Activated naive CD8-positive, alpha-beta T cell treated with anti-CD3 and anti-CD28 coated beads, Interleukin-2, amount 50 U/mL, for 24 hours (primary cell): ENCODE results near the gene CERK.

ENCODE experiments used
- ATAC-seq: fragments of 150-1000 bp; cut with Tn5 transposase; one replicate; pipeline ENCODE4 v1.10.0; 2021
- DNase-seq: peaks from one replicate; pipeline ENCODE4 v3.0.0; 2021
- H3K27ac Mint-ChIP-seq: one replicate; pipeline ENCODE4 v1.8.0; 2021; ENCODE audit warnings: mild to moderate bottlenecking, mixed read lengths
- H3K27me3 Mint-ChIP-seq: one replicate; pipeline ENCODE4 v1.8.0; 2021; ENCODE audit warnings: mixed read lengths
- H3K36me3 Mint-ChIP-seq: one replicate; pipeline ENCODE4 v1.8.0; 2021; ENCODE audit warnings: low read depth, mixed read lengths
- H3K4me1 Mint-ChIP-seq: one replicate; pipeline ENCODE4 v1.8.0; 2021; ENCODE audit warnings: mixed read lengths
- H3K4me3 Mint-ChIP-seq: one replicate; pipeline ENCODE4 v1.8.0; 2021; ENCODE audit warnings: mild to moderate bottlenecking, moderate library complexity, mixed read lengths
- H3K9me3 Mint-ChIP-seq: one replicate; pipeline ENCODE4 v1.8.0; 2021; ENCODE audit warnings: mixed read lengths

CERK gene

DNA sequence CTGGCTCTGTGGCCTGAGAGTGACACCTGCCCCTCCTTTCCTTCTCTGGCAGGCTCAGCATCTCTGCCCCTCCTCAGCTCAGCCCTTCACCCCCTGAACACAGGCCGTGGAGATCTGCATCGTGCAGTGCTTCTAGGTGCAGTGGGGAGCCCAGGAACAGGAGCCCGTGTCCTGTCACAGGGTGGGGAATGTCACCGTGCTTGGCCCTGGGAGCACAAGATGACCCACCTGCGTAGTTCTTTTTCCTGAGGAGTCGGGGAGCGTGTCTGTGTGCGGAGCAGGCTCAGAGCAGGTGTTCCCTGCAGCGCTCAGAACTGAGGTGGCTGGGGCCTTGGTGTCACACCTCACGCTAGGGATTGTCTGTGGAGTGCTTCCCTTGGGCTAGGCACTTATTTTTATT, 35.0 kb upstream of the CERK start:
- peak overlapping the region; percentile 24 for H3K4me3 Mint-ChIP-seq
- ATAC-seq (no peak), DNase-seq (no peak)
- peaks cover 87% of the 10 kb centered on the region for H3K4me1 Mint-ChIP-seq
- peaks cover 15% of the 10 kb centered on the region for H3K36me3 Mint-ChIP-seq
- no peaks in the 10 kb centered on the region for H3K9me3 Mint-ChIP-seq
- H3K27me3 Mint-ChIP-seq = no peaks in the 10 kb centered on the region
- peak overlapping the region; percentile 91 for H3K27ac Mint-ChIP-seq

DNA sequence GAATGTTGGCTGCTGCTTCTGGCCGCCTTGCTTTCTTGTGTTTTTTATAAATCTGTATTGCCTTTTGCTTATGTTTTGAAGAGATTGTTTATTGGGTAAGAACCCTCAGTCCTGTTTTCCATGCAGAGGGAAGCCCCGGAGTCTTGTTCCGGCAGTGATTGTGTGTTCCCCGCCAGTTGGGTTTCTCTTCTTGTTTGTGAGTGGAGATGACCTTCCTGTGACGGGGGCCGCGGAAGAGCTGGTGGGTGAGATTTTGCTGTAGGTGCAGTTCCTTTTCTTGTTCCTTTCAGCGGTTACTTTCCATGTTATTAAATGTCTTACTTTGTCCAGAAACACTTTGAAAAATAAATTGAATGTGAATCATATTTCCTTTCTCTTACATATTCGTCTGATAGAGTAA, 32.7 kb upstream of the CERK start:
- Mint-ChIP-seq H3K27me3 (no peaks in the 10 kb centered on the region), H3K9me3 (no peaks in the 10 kb centered on the region), H3K4me1 (peaks cover 83% of the 10 kb centered on the region), H3K27ac (peak overlapping the region; percentile 90), H3K36me3 (peaks cover 13% of the 10 kb centered on the region), H3K4me3 (peak overlapping the region; percentile 52)
- ATAC-seq = no peak
- DNase-seq = peak; percentile 33

DNA sequence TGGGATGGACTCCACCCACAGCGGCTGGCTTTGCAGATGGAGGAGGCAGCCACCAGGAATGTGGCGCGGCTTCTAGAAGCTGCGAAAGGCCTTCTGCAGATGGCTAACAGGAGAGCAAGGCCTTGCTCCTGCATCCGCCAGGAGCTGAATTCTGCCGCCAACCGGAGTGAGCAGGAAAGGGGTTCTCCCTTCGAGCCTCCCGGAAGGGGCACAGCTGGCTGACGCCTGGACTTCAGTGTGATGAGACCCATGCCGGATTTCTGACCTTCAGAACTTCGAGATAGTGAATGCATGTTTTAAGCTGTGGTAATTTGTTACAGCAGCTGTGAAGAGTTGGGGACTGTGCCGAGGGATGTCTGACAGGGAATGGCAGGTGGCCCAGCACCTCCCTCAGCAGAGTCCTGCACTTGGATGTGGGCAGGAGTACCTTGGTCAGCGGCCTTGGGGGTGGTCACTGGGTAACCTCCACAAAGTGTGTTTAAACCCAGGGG, 32.1 kb upstream of the CERK start:
- Mint-ChIP-seq H3K4me1 (peaks cover 80% of the 10 kb centered on the region), H3K4me3 (peak overlapping the region; percentile 52), H3K27me3 (no peaks in the 10 kb centered on the region), H3K9me3 (no peaks in the 10 kb centered on the region), H3K36me3 (peaks cover 14% of the 10 kb centered on the region), H3K27ac (peak overlapping the region; percentile 90)
- DNase-seq = no peak
- no peak for ATAC-seq

DNA sequence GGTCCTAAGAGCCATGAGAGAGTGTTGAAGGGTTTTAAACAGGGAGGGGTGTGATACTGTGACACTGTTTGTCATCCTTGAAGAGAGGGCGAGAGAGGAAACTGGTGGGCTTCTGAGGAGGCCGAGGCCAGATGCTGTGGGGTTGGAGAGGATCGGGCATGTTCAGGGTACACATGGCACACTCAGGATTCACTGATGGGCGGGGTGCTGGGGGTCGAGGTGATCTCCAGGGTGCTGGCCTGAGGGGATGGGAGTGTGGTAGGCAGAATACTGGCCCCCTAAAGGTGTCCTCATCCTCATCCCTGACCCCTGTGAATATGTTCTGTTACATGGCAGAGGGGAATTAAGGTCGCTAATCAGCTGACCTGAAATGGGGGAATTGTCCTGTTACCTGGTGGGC, 31.7 kb upstream of the CERK start:
- no peak for DNase-seq
- no peaks in the 10 kb centered on the region for H3K27me3 Mint-ChIP-seq
- ATAC-seq = no peak
- peaks cover 14% of the 10 kb centered on the region for H3K36me3 Mint-ChIP-seq
- H3K27ac Mint-ChIP-seq = peak overlapping the region; percentile 90
- no peaks in the 10 kb centered on the region for H3K9me3 Mint-ChIP-seq
- H3K4me1 Mint-ChIP-seq = peaks cover 80% of the 10 kb centered on the region
- H3K4me3 Mint-ChIP-seq = peak overlapping the region; percentile 32

DNA sequence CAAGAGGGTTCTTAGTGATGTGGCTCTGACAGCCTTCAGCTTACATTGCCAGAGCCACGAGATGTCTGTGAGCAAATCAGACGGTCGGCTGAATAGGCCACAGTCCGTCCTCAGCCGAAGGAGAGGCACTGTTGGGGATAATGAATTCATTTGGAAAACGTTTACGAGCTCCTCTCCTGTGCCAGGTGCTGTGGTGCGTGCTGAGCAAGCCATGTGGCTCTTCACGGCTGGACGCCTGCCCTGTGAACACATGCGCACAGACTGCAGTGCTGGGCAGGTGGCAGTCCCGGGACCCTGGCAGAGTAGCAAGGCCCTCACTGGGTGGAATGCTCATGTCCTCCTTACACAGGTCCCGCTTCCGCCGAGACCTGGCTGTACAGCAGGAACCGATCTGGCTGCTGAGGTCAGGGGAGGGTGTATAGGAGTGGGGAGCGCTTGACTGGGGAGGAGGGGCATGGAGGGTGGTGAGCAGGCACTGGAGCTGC, 31.2 kb upstream of the CERK start:
- Mint-ChIP-seq H3K4me3 (peak overlapping the region; percentile 32), H3K27ac (peak overlapping the region; percentile 90), H3K27me3 (no peaks in the 10 kb centered on the region), H3K36me3 (peaks cover 17% of the 10 kb centered on the region), H3K9me3 (no peaks in the 10 kb centered on the region), H3K4me1 (peaks cover 80% of the 10 kb centered on the region)
- DNase-seq (no peak), ATAC-seq (no peak)

DNA sequence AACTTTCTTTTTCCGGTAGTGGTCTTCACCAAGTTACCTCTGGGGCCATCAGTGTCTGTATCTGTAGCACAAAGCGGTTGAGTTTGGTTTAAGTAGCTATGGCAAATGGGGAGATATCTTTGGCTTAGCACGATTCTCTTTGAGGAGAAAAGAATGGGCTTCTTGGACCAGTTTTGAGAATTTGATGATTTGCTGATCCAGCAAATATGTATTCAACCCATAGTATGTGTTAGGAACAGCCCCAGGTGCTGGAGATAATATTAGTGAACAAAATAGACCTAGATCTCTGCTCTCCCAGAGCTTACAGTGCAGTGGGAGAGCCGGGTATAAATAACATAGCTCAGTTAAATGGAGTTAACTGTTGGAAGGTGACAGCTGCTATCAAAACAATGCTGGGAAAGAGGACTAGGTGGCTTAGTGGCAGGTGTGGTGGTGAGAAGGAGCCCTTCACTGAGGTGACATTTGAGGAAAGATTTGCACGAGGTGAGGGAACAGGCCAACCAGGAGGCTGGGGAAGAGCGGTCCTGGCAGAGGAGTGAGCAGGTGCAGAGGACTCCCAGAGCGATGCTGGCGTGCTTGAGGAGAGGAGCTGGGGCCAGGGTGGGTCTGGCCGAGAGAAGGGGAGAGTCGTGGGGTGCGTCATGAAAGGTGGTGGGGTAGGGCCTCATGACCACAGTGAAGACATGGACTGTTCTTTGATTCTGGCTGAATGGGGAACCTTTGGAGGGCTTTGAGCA, 29.4 kb upstream of the CERK start:
- ATAC-seq = no peak
- no peaks in the 10 kb centered on the region for H3K27me3 Mint-ChIP-seq
- H3K27ac Mint-ChIP-seq = peak overlapping the region; percentile 60
- H3K9me3 Mint-ChIP-seq = no peaks in the 10 kb centered on the region
- H3K4me1 Mint-ChIP-seq = peaks cover 74% of the 10 kb centered on the region
- H3K4me3 Mint-ChIP-seq = no peak overlapping the region
- no peak for DNase-seq
- peaks cover 24% of the 10 kb centered on the region for H3K36me3 Mint-ChIP-seq

DNA sequence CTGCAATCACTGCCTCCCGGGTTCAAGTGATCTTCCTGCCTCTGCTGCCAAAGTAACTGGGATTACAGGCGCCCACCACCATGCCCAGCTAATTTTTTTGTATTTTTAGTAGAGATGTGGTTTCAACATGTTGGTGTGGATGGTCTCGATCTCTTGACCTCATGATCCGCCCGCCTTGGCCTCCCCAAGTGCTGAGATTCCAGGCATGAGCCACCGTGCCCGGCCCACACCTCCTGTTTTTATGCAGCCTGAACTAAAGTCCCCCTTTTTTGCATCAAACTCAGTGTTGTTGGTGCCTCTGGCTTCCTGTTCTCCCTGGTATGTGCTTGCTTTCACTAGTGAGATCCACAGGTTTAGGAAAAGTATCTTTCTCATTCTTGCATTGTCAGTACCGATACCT, 28.6 kb upstream of the CERK start:
- H3K4me1 Mint-ChIP-seq = peaks cover 77% of the 10 kb centered on the region
- no peaks in the 10 kb centered on the region for H3K9me3 Mint-ChIP-seq
- H3K27ac Mint-ChIP-seq = peak overlapping the region; percentile 60
- no peaks in the 10 kb centered on the region for H3K27me3 Mint-ChIP-seq
- peak overlapping the region; percentile 12 for H3K4me3 Mint-ChIP-seq
- H3K36me3 Mint-ChIP-seq = peaks cover 28% of the 10 kb centered on the region
- DNase-seq (no peak), ATAC-seq (no peak)

DNA sequence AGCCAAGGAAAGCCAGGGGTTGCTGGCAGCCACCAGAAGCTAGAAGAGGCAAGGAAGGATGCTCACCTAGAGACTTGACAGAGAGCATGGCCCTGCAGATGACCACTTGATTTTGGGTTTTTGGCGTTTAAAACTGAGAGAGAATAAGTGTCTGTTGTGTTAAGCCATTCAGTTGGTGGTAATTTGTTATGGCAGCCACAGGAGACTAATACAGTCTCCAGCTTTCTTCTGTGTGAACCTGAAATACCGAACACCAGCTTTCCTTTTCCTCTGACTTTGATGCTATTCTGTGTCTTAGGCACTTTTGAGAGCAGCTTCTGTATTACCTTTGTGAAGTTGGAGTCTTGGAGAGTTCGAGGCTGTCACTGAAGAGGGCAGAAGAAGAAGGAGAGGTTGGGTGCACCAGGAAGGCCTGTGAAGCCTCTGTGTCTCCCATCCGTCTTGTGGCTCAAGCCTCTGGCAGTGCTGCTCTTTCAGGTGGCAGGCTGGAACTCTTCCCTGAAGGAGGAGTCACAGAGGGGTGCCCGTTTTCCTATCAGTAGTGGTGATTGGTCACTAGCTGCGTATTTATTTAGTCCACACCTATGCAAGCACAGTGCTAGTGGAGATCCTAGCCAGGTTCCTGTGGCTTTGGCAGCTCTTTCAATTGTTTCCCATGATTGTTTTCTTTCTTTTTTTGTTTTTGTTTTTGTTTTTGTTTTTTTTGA, 26.9 kb upstream of the CERK start:
- H3K4me1 Mint-ChIP-seq = peaks cover 76% of the 10 kb centered on the region
- ATAC-seq (no peak), DNase-seq (no peak)
- H3K4me3 Mint-ChIP-seq = peak overlapping the region; percentile 98
- H3K9me3 Mint-ChIP-seq = no peaks in the 10 kb centered on the region
- H3K36me3 Mint-ChIP-seq = peaks cover 32% of the 10 kb centered on the region
- peak overlapping the region; percentile 97 for H3K27ac Mint-ChIP-seq
- no peaks in the 10 kb centered on the region for H3K27me3 Mint-ChIP-seq

DNA sequence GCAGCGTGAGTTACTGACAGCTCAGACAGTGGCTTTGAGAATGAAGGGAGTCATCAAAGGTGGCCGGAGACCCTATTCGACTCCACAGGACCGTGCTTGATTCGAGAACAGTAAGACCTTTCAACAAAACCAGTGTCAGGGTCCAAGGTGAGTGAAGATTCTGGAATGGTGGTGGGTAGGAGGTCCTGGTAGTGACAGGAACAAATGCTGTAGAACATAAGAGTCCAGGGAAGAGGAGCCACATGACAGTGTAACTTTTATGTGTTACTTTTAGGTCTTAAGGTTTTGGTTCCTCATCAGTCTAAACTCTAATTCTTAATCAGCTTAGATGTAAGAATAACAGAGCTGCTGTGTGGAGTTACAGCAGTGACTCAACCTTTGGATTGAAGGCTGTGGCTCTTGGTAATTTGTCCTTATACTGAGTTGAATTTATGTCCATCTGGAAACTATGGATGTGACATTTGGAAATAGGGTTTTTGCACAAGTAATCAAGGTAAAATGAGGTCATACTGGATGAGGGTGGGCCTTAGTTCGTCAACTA, 26.2 kb upstream of the CERK start:
- Mint-ChIP-seq H3K4me1 (peaks cover 69% of the 10 kb centered on the region), H3K9me3 (no peaks in the 10 kb centered on the region), H3K4me3 (peak overlapping the region; percentile 98), H3K36me3 (peaks cover 30% of the 10 kb centered on the region), H3K27me3 (no peaks in the 10 kb centered on the region), H3K27ac (peak overlapping the region; percentile 97)
- DNase-seq (no peak), ATAC-seq (no peak)

DNA sequence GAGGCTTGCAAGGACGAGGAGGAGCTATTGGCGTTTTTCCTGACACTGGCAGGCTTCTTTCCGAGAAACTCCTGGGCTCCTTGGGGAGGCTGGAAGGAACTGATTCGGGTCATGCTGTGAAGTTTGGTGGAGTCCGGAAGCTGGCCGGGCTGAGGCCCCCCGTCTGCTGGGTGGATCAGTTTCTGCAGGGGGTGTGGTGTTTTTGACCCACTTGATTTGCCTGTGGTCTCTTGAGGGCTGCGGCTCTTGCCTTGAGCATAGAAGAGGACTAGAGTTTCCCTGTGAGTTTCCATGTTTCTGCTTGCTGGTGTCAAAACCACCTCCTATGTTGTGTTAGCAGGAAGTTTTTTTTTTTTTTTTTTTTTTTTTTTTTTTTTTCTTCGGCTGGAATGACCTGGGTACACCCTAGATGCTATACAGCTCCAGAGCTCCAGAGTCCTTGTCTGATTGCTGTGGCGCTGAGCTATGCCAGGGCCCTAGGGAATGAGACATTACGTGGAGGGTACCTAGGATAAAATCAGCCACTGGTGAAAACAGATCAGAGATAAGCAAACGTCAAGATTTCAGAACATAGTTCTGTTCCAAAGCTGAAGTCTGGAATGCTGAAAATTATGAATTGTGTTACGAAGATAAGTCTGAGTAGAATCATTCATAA, 25.1 kb upstream of the CERK start:
- H3K27ac Mint-ChIP-seq = peak overlapping the region; percentile 97
- no peaks in the 10 kb centered on the region for H3K9me3 Mint-ChIP-seq
- H3K4me3 Mint-ChIP-seq = peak overlapping the region; percentile 98
- peaks cover 67% of the 10 kb centered on the region for H3K4me1 Mint-ChIP-seq
- H3K27me3 Mint-ChIP-seq = no peaks in the 10 kb centered on the region
- H3K36me3 Mint-ChIP-seq = peaks cover 30% of the 10 kb centered on the region
- ATAC-seq = peak; percentile 22
- peak; percentile 61 for DNase-seq

DNA sequence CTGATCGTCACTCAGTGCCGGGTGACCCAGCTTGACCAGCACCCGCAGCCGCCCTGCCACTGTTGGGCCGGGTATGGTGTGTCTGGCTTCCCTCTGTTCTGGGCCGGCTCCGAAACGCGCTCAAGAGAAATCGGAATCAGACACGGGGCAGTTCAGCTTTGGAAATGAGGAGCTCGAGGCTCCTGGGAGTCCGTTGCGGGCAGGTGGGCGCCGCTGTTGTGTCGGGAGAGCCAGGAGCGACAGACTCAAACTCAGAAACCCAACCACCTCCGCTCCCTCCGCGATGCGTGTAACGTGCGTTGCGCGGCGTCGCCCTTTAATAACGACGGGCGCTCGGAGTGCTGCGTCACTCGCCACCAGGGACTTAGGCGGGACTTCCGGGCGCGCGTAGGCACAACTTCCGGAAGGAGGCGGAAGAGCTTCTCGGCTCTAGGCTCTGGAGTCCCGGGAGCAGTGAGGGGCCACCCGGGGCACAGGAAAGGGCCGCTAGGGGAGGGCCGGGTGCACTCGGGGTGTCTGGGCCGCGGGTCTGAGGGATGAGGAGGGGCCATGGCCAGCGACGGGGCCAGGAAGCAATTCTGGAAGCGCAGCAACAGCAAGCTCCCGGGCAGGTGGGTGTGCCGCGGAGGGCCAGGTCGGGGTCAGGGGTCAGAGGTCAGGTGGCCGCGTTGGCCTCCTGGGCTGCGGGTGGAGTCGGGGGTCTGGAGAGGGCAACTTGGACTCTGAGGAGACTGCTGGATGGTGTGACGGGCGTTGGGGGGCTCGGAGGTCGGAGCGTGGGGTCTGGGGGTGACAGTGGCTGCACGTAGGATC, 24.4 kb upstream of the CERK start, which contains the start of gene TBC1D22A:
TBC1D22A (plus strand) TSS at position 413 of the 813 bp plus-strand sequence; CDS start at position 550, 137 bp downstream.
- Mint-ChIP-seq H3K9me3 (no peaks in the 10 kb centered on the region), H3K4me3 (peak within 1 kb of the TSS; percentile 98), H3K36me3 (peaks cover 30% of the 10 kb centered on the region), H3K4me1 (peaks cover 62% of the 10 kb centered on the region), H3K27me3 (no peaks in the 10 kb centered on the region), H3K27ac (peak within 1 kb of the TSS; percentile 97)
- peak; percentile 96 for DNase-seq
- ATAC-seq = peak; percentile 97

DNA sequence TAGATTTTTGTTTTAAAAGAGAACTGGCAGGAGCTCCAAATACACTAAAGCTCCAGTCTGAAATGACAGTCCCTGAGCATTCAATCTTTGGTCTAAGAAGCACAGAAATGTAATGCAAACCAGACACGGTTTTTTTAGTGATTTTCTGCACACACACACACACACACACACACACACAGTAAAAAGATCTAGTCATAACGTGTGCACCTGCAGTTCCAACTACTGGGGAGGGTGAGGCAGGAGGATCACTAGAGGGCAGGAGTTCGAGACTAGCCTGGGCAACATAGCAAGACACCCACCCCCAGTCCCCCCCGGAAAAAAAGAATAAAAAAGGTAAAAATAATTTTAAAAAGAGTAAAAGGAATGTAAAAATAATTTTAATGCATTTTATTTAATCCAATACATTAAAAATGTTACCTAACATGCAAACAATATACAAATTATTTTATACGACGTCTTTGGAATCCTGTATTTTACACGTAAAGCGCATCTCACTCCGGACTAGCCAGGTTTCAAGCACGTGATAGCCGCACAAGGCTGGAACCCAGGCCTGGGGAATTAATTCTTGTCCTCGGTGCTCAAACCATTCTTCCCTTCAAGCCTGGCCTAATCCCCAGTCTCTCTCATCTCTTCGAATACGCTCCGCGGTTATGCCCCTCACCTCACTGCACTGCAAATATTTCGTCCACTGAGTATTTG, 23.6 kb upstream of the CERK start:
- ATAC-seq (no peak), DNase-seq (no peak)
- Mint-ChIP-seq H3K36me3 (peaks cover 25% of the 10 kb centered on the region), H3K4me1 (peaks cover 54% of the 10 kb centered on the region), H3K9me3 (peaks cover 5% of the 10 kb centered on the region), H3K27me3 (no peaks in the 10 kb centered on the region), H3K4me3 (peak overlapping the region; percentile 98), H3K27ac (peak overlapping the region; percentile 97)

DNA sequence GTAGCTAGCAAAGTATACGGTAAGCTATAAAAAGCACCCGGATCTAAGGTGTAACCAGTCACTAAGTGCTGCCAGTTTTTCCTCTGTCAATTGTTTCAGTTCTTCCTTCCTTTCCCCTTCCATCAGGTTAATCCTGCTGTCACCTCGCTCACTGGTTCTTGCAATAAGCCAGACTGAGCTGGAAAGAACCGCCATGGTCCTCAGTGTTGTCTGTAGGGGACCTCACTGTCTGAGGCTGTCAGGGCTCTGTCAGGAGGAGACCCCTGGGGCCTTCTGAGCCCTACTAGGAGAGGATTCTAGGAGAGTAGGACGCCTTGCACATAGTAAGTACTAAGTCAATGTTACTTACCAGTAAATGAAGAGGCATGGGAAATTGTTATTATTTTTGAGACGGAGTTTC, 23.0 kb upstream of the CERK start:
- ATAC-seq = no peak

More for the DNA sequence above, 23.0 kb upstream of the CERK start:
- H3K9me3 Mint-ChIP-seq = peaks cover 10% of the 10 kb centered on the region
- peak overlapping the region; percentile 97 for H3K27ac Mint-ChIP-seq
- H3K4me3 Mint-ChIP-seq = peak overlapping the region; percentile 98
- peaks cover 30% of the 10 kb centered on the region for H3K36me3 Mint-ChIP-seq
- no peaks in the 10 kb centered on the region for H3K27me3 Mint-ChIP-seq
- peaks cover 48% of the 10 kb centered on the region for H3K4me1 Mint-ChIP-seq
- DNase-seq = no peak
